HCT116 (cell line): ENCODE measurements around the gene ONECUT3.
A peak's percentile ranks its signal among the peaks of the same experiment; 100 is the strongest.

ENCODE experiments used
- EZH2phosphoT487 ChIP-seq: fragments of 200-600 bp; IDR thresholded peaks from 2 replicates; pipeline ENCODE4 v1.6.1; 2018; ENCODE audit warnings: antibody characterized with exemption, borderline replicate concordance
- POLR2A ChIP-seq: IDR thresholded peaks from 2 replicates; pipeline ENCODE4 v1.7.0; 2011; ENCODE audit warnings: borderline replicate concordance; ENCODE audit not compliant: insufficient read depth, insufficient read length; ENCODE audit errors: extremely low read depth
- POLR2AphosphoS5 ChIP-seq: IDR thresholded peaks from 2 replicates; pipeline ENCODE4 v1.6.1; 2011; ENCODE audit warnings: mild to moderate bottlenecking, low read depth, low read length, moderate library complexity
- RAD21 ChIP-seq: IDR thresholded peaks from 2 replicates; pipeline ENCODE4 v1.6.1; 2012; ENCODE audit warnings: low read depth, mild to moderate bottlenecking
- ZFX ChIP-seq: fragments of 450-650 bp; IDR thresholded peaks from 2 replicates; pipeline ENCODE4 v1.6.1; 2017
- TF ChIP-seq, protein P1 (sequence below), 3 experiments: fragments of 200-600 bp in 1 of 3; sonication (generic) in 1 of 3; IDR thresholded peaks in 2 of 3; conservative IDR thresholded peaks in 1 of 3; 2 replicates each; pipeline ENCODE4 v1.5.1; 2012 to 2017; ENCODE audit warnings: low read depth in 2 of 3, low read length in 2 of 3, antibody characterized with exemption in 1 of 3, borderline replicate concordance in 1 of 3, control low read depth in 1 of 3, mild to moderate bottlenecking in 1 of 3, mixed read lengths in 1 of 3, mixed run types in 1 of 3, moderate library complexity in 1 of 3; ENCODE audit not compliant: insufficient read depth in 1 of 3
- TF ChIP-seq, protein P2 (sequence below): IDR thresholded peaks from 2 replicates; pipeline ENCODE4 v1.6.1; 2012; ENCODE audit warnings: low read depth

DNA sequence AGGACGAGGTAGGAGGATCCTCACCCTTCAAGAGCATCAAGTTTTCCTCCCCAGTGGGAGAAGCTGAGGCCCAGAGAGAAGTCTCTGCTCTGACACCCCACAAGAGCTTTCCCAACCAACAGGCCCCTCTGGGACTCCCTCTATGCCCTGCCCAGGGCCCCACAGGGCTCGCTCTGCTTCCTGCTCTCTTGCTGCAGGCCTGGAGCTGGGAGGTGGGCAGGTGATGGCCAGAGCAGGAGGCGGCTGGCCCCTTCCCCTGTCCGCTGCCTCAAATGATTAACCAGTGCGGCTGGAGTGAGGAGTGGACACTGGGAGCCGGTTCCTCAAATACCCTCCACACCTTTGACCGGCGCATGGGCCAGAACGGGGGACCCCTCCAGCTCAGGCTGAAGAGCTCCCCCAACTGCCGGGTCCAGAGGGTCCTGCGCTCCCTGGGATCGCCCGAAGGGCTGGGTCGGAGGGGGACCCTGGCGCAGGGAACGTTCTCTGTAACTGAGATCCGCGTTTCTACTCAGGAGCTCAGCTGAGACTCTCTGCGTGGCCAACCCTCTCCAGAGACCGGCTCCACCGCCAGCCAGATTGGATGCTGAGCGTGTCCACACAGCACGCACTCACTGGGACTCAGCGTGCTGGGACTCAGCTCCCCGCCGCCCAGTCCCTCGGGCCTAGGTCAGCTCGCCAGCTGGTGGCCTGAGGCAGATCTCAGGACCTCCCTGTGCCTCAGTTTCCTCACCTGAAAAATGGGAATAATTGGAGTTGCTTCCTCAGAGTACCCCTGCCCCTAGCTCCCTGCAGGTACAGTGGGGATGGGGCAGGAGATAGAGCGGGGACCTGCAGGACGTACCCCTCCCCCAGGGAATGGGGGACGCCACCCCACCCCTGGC is 6.7 kb upstream of the ONECUT3 start:
- no peak for TF ChIP-seq RAD21
- TF ChIP-seq, protein P1, sequence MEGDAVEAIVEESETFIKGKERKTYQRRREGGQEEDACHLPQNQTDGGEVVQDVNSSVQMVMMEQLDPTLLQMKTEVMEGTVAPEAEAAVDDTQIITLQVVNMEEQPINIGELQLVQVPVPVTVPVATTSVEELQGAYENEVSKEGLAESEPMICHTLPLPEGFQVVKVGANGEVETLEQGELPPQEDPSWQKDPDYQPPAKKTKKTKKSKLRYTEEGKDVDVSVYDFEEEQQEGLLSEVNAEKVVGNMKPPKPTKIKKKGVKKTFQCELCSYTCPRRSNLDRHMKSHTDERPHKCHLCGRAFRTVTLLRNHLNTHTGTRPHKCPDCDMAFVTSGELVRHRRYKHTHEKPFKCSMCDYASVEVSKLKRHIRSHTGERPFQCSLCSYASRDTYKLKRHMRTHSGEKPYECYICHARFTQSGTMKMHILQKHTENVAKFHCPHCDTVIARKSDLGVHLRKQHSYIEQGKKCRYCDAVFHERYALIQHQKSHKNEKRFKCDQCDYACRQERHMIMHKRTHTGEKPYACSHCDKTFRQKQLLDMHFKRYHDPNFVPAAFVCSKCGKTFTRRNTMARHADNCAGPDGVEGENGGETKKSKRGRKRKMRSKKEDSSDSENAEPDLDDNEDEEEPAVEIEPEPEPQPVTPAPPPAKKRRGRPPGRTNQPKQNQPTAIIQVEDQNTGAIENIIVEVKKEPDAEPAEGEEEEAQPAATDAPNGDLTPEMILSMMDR (IDR thresholded peaks at IDR 0.05 in 2 of 3, conservative IDR thresholded peaks at IDR 0.05 in 1 of 3; ENCODE audit: borderline replicate concordance in 1 of 3, insufficient read depth in 1 of 3, low read depth in 2 of 3, low read length in 2 of 3): no peak
- TF ChIP-seq ZFX: no peak
- TF ChIP-seq, protein P2, sequence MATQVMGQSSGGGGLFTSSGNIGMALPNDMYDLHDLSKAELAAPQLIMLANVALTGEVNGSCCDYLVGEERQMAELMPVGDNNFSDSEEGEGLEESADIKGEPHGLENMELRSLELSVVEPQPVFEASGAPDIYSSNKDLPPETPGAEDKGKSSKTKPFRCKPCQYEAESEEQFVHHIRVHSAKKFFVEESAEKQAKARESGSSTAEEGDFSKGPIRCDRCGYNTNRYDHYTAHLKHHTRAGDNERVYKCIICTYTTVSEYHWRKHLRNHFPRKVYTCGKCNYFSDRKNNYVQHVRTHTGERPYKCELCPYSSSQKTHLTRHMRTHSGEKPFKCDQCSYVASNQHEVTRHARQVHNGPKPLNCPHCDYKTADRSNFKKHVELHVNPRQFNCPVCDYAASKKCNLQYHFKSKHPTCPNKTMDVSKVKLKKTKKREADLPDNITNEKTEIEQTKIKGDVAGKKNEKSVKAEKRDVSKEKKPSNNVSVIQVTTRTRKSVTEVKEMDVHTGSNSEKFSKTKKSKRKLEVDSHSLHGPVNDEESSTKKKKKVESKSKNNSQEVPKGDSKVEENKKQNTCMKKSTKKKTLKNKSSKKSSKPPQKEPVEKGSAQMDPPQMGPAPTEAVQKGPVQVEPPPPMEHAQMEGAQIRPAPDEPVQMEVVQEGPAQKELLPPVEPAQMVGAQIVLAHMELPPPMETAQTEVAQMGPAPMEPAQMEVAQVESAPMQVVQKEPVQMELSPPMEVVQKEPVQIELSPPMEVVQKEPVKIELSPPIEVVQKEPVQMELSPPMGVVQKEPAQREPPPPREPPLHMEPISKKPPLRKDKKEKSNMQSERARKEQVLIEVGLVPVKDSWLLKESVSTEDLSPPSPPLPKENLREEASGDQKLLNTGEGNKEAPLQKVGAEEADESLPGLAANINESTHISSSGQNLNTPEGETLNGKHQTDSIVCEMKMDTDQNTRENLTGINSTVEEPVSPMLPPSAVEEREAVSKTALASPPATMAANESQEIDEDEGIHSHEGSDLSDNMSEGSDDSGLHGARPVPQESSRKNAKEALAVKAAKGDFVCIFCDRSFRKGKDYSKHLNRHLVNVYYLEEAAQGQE: no peak
- peak; percentile 55 for TF ChIP-seq POLR2AphosphoS5
- no peak for TF ChIP-seq POLR2A
- TF ChIP-seq EZH2phosphoT487: no peak
